ENCODE measurements around the gene APBA2. TPM values are rescaled to one million over a fixed set of nuclear protein-coding genes. Genes with fewer than 3 reads are reported as not detected.

The APBA2 gene
- total and polyA plus RNA-seq, 3 donors from 2014 or later, result 18.5 to 37.7 (median 29.5) TPM

DNA sequence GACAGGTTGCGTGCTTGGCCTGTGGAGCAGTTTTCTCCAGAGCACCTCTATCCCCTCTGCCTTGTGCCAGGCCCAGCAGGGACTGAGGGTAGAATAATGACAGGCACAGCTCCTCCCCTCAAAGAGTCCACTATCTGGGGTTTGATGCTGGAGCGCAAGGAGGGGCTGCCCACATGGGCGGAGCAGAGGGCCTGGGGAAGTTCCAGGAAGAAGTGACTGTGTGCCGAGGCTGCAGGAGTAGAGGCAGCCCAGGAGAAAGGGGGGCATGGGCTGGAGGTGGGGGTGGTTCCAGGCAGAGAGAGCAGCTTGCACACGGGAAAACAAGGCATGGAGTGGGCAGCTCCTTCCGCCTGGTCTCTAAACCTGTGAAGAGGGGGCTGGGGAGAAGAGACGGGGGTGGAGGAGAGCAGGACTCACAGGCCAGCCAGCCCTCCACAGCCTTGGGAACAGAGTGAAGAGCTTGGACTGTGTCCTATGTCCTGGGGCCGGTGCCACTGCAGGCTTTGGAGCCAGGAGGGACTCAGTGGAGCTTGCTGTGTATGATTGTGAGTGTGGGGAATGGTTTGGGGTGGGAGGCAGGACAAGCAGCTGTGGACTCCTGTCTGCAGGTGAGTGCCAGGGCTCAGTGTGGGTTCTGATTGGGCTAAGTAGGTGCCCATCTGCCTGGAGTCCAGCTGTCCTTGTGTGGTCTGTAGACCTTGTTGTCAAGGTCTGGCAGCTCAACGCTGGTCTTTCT, 48.1 kb downstream of the APBA2 start:
- DNase-seq, result no peak
- H3K9me3 ChIP-seq, result no peaks in the 10 kb centered on the region
- no peak for TF ChIP-seq POLR2A (IDR thresholded peaks at IDR 0.05)
- TF ChIP-seq, protein P1, sequence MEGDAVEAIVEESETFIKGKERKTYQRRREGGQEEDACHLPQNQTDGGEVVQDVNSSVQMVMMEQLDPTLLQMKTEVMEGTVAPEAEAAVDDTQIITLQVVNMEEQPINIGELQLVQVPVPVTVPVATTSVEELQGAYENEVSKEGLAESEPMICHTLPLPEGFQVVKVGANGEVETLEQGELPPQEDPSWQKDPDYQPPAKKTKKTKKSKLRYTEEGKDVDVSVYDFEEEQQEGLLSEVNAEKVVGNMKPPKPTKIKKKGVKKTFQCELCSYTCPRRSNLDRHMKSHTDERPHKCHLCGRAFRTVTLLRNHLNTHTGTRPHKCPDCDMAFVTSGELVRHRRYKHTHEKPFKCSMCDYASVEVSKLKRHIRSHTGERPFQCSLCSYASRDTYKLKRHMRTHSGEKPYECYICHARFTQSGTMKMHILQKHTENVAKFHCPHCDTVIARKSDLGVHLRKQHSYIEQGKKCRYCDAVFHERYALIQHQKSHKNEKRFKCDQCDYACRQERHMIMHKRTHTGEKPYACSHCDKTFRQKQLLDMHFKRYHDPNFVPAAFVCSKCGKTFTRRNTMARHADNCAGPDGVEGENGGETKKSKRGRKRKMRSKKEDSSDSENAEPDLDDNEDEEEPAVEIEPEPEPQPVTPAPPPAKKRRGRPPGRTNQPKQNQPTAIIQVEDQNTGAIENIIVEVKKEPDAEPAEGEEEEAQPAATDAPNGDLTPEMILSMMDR (IDR thresholded peaks at IDR 0.05), result no peak
- no peaks in the 10 kb centered on the region for H3K27me3 ChIP-seq
- 58 to 64% methylated on average over 9 of the region's 9 CpGs for WGBS, 2 donors
- intact Hi-C loops (cut with DNase I; ENCODE audit: low total_unique reads), result no loop called here
- no peaks in the 10 kb centered on the region for H3K36me3 ChIP-seq (ENCODE audit: low read depth, missing control alignments)
- H3K4me1 ChIP-seq, result peaks cover 5% of the 10 kb centered on the region
- no peak overlapping the region for H3K4me3 ChIP-seq
- H3K27ac ChIP-seq, result no peak overlapping the region

DNA sequence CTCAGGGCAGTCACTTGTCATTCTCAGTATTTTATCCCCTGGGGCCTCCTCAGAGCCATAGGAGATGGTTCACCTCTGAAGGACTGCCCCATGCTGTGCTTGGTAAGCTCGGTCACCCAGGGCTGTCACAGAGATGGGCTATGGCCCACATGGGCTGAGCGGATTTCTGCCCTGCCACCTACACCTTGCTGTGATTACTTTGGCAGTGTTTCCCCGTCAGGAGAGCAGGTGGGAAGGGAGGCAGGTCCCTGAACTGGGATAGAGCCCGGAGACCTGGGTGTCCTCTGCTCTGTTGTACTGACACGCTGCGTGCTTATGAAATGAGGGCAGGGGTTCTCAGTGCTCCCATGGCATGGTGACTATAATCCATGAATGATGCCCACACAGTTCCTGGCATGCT, 48.9 kb downstream of the APBA2 start:
- WGBS, 2 donors, result 89 to 98% methylated on average over 5 to 6 of the region's 6 CpGs
- Histone ChIP-seq H3K36me3 (ENCODE audit: low read depth, missing control alignments) (no peaks in the 10 kb centered on the region), H3K27ac (no peak overlapping the region), H3K9me3 (no peaks in the 10 kb centered on the region), H3K27me3 (no peaks in the 10 kb centered on the region), H3K4me3 (no peak overlapping the region), H3K4me1 (peaks cover 5% of the 10 kb centered on the region)
- intact Hi-C loops (cut with DNase I; ENCODE audit: low total_unique reads), result no loop called here
- no peak for DNase-seq
- TF ChIP-seq POLR2A (IDR thresholded peaks at IDR 0.05), result no peak
- TF ChIP-seq, protein P1 (IDR thresholded peaks at IDR 0.05), result no peak

DNA sequence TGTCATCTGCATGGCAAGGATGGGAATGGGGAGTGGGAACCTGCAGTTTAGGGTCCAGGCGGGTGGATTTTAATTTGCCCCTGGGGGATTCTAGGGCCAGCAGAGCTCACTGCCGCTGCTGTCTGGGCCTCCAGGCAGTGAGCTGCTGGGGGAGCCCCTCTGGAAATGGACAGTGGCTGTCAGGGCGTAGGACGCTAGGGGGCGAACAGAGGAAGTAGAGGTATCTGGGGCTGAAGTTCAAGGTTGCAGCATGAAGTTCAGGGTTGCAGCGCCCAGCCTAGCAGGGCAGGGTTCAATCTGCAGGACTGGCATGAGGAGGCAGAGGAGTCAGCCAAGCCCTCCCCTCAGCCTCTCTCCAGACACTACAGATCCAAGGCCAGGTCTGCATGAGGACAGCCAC, 49.5 kb downstream of the APBA2 start:
- no peaks in the 10 kb centered on the region for H3K36me3 ChIP-seq (ENCODE audit: low read depth, missing control alignments)
- no peak overlapping the region for H3K4me3 ChIP-seq
- DNase-seq, result no peak
- intact Hi-C loops (cut with DNase I; ENCODE audit: low total_unique reads), result no loop called here
- no peak overlapping the region for H3K27ac ChIP-seq
- H3K27me3 ChIP-seq, result no peaks in the 10 kb centered on the region
- no peaks in the 10 kb centered on the region for H3K9me3 ChIP-seq
- H3K4me1 ChIP-seq, result peaks cover 5% of the 10 kb centered on the region
- no peak for TF ChIP-seq POLR2A (IDR thresholded peaks at IDR 0.05)
- TF ChIP-seq, protein P1 (IDR thresholded peaks at IDR 0.05), result no peak
- WGBS, 2 donors, result 44 to 62% methylated on average over 5 to 6 of the region's 6 CpGs

DNA sequence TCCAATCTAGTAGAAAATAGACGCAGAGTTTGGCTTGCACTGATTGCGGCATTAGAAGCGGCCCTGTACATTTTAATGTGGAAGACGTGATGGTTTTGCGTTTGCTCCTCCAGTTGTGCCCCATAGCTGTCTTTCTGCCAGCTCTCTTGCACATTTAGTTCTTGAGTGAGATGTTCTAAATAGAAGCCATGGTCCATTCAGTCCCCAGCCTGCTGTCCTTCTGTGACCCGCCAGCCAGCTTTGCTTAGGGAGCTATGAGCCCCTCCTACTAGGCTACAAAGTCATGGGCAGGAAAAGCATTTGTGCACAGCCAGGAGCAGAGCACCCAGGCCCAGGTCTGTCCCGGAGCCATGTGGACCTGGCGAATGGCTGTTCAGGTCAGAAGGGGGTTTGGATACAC, 50.3 kb downstream of the APBA2 start:
- intact Hi-C loops (cut with DNase I; ENCODE audit: low total_unique reads), result no loop called here
- Histone ChIP-seq H3K4me3 (no peak overlapping the region), H3K36me3 (ENCODE audit: low read depth, missing control alignments) (no peaks in the 10 kb centered on the region), H3K9me3 (no peaks in the 10 kb centered on the region), H3K27ac (no peak overlapping the region), H3K27me3 (no peaks in the 10 kb centered on the region), H3K4me1 (peaks cover 5% of the 10 kb centered on the region)
- TF ChIP-seq POLR2A (IDR thresholded peaks at IDR 0.05), result no peak
- TF ChIP-seq, protein P1 (IDR thresholded peaks at IDR 0.05), result no peak
- 63 to 76% methylated on average over 7 to 8 of the region's 8 CpGs for WGBS, 2 donors
- DNase-seq, result no peak

DNA sequence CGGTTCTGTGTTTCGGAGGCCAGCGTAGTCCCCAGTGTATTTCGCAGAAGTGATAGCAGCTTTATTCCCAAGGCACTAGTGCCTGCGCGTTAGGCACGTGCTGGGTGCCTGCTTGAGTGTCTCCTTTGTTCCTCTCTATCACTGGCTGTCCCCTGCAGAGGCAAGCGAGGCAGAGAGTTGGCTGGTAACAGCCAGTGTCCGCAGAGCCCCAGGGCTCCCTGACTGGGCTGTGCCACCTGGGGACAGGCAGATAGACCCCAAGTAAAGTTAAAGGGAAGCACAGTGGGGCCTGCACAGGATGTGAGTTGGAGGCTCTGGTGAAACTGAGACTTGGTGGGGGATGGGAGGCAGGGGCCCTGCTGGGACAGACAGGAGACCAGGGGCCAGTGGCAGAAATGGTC, 50.7 kb downstream of the APBA2 start:
- peaks cover 5% of the 10 kb centered on the region for H3K4me1 ChIP-seq
- intact Hi-C loops (cut with DNase I; ENCODE audit: low total_unique reads), result no loop called here
- H3K4me3 ChIP-seq, result no peak overlapping the region
- no peaks in the 10 kb centered on the region for H3K27me3 ChIP-seq
- no peaks in the 10 kb centered on the region for H3K9me3 ChIP-seq
- no peak overlapping the region for H3K27ac ChIP-seq
- WGBS, 2 donors, result 67 to 84% methylated on average over 5 to 9 of the region's 9 CpGs
- H3K36me3 ChIP-seq (ENCODE audit: low read depth, missing control alignments), result no peaks in the 10 kb centered on the region
- TF ChIP-seq, protein P1 (IDR thresholded peaks at IDR 0.05), result no peak
- TF ChIP-seq POLR2A (IDR thresholded peaks at IDR 0.05), result no peak
- no peak for DNase-seq
